Sigmoid colon (tissue), 4 donors: ENCODE data around the gene AIFM2.

ENCODE experiments used
- CTCF ChIP-seq, 4 experiments: fragments of 450-650 bp in 3 of 4; fragments of 200-600 bp in 1 of 4; IDR thresholded peaks; one replicate each; pipeline ENCODE4 v1.5.1; 2016 to 2019; ENCODE audit warnings: antibody characterized with exemption in 4 of 4, mild to moderate bottlenecking in 3 of 4, moderate library complexity in 2 of 4
- EP300 ChIP-seq, 4 donors: sonication (generic); formaldehyde crosslinking; IDR thresholded peaks; one replicate each; pipeline ENCODE4 v1.6.1; 2017; ENCODE audit warnings: antibody characterized with exemption in 4 of 4
- POLR2A ChIP-seq, 2 donors: fragments of 450-650 bp; IDR thresholded peaks; one replicate each; pipeline ENCODE4 v1.6.1; 2016; ENCODE audit warnings: antibody characterized with exemption in 2 of 2, mild to moderate bottlenecking in 2 of 2, moderate library complexity in 2 of 2

- TF ChIP-seq EP300 (IDR thresholded peaks at IDR 0.05) (no peak), POLR2A (IDR thresholded peaks at IDR 0.05) (no peak), CTCF (IDR thresholded peaks at IDR 0.05) (no peak)
Measured at GRCh38 chr10:70069346-70069745, 63.3 kb downstream of the AIFM2 start.
